Effector memory CD4-positive, alpha-beta T cell (primary cell): Measurements from ENCODE around the gene LIMK2.
"Not testable (repeated sequence)": the region's sequence is repeated elsewhere in the genome, so short reads cannot be mapped to it uniquely, and the experiment has no call there.

Experiments
- DNase-seq, 3 donors: peaks; one replicate each; pipeline ENCODE4 v3.0.0-alpha.2; 2020
- H3K27ac ChIP-seq: 2 replicates; pipeline ENCODE4 v1.7.0; 2013; ENCODE audit warnings: mild to moderate bottlenecking, low read length, moderate library complexity; ENCODE audit not compliant: insufficient read depth, poor library complexity, severe bottlenecking
- H3K27me3 ChIP-seq: replicated peaks from 2 replicates; pipeline ENCODE4 v1.7.0; 2013; ENCODE audit warnings: mild to moderate bottlenecking, low read length; ENCODE audit not compliant: insufficient read depth, control insufficient read depth, poor library complexity, severe bottlenecking
- H3K36me3 ChIP-seq: 2 replicates; pipeline ENCODE4 v1.7.0; 2013; ENCODE audit warnings: mild to moderate bottlenecking, low read length, moderate library complexity; ENCODE audit not compliant: control insufficient read depth, insufficient read depth
- H3K4me1 ChIP-seq: 2 replicates; pipeline ENCODE4 v1.7.0; 2013; ENCODE audit warnings: low read length, mild to moderate bottlenecking; ENCODE audit not compliant: control insufficient read depth, insufficient read depth, poor library complexity, severe bottlenecking
- H3K4me3 ChIP-seq: 2 replicates; pipeline ENCODE4 v1.7.0; 2013; ENCODE audit warnings: low read length, low read depth, mild to moderate bottlenecking; ENCODE audit not compliant: insufficient read depth, poor library complexity, severe bottlenecking
- H3K9me3 ChIP-seq: 2 replicates; pipeline ENCODE4 v1.7.0; 2013; ENCODE audit warnings: mild to moderate bottlenecking, low read length, moderate library complexity; ENCODE audit not compliant: control insufficient read depth
- total RNA-seq, 3 donors: gene quantifications; one replicate each; lab custom pipeline; 2026; lab: John Stamatoyannopoulos, UW

LIMK2 gene
- 29.9 to 39.3 (median 35.2) reads per million in 3 donors for total RNA-seq

GRCh38 chr22:31211862-31212730, at the start of gene LIMK2:
Gene LIMK2, plus strand, starts transcription at chr22:31212298. Its CDS starts 111 bp downstream, at chr22:31212409.
- no peaks in the 10 kb centered on the region for H3K9me3 ChIP-seq
- H3K27ac ChIP-seq, result peak within 1 kb of the TSS; percentile 78
- H3K4me3 ChIP-seq, result peak within 1 kb of the TSS; percentile 94
- H3K4me1 ChIP-seq, result peaks cover 32% of the 10 kb centered on the region
- H3K36me3 ChIP-seq, result no peaks in the 10 kb centered on the region
- no peaks in the 10 kb centered on the region for H3K27me3 ChIP-seq
- DNase-seq, result peak; percentile 93 to 94 (median 94)

- H3K4me1 ChIP-seq, result no peaks in the 10 kb centered on the region
- no peak overlapping the region for H3K27ac ChIP-seq
- H3K36me3 ChIP-seq, result no peaks in the 10 kb centered on the region
- H3K9me3 ChIP-seq, result no peaks in the 10 kb centered on the region
- no peak for DNase-seq
- H3K4me3 ChIP-seq, result no peak overlapping the region
- H3K27me3 ChIP-seq, result no peaks in the 10 kb centered on the region
Measured at GRCh38 chr22:31170971-31171370, 41.1 kb upstream of the LIMK2 start.

- not testable (repeated sequence) for H3K36me3 ChIP-seq, H3K27ac ChIP-seq, H3K4me3 ChIP-seq, DNase-seq, H3K27me3 ChIP-seq, H3K9me3 ChIP-seq, H3K4me1 ChIP-seq
Measured at GRCh38 chr22:31171734-31172133, 40.4 kb upstream of the LIMK2 start.

- Histone ChIP-seq H3K27me3 (no peaks in the 10 kb centered on the region), H3K4me3 (no peak overlapping the region), H3K36me3 (no peaks in the 10 kb centered on the region), H3K4me1 (no peaks in the 10 kb centered on the region), H3K27ac (no peak overlapping the region), H3K9me3 (no peaks in the 10 kb centered on the region)
- no peak for DNase-seq
Measured at GRCh38 chr22:31173386-31174145, 38.5 kb upstream of the LIMK2 start.

- Histone ChIP-seq H3K27me3 (no peaks in the 10 kb centered on the region), H3K9me3 (no peaks in the 10 kb centered on the region), H3K4me1 (no peaks in the 10 kb centered on the region), H3K27ac (no peak overlapping the region), H3K4me3 (no peak overlapping the region), H3K36me3 (no peaks in the 10 kb centered on the region)
- no peak for DNase-seq
Measured at GRCh38 chr22:31176923-31177322, 35.2 kb upstream of the LIMK2 start.

GRCh38 chr22:31177420-31178162, 34.5 kb upstream of the LIMK2 start:
- Histone ChIP-seq H3K27ac (no peak overlapping the region), H3K4me3 (no peak overlapping the region), H3K27me3 (no peaks in the 10 kb centered on the region), H3K36me3 (no peaks in the 10 kb centered on the region), H3K4me1 (no peaks in the 10 kb centered on the region), H3K9me3 (no peaks in the 10 kb centered on the region)
- no peak for DNase-seq

GRCh38 chr22:31178859-31179258, 33.2 kb upstream of the LIMK2 start:
- Histone ChIP-seq H3K27ac (no peak overlapping the region), H3K4me3 (no peak overlapping the region), H3K27me3 (no peaks in the 10 kb centered on the region), H3K36me3 (no peaks in the 10 kb centered on the region), H3K9me3 (no peaks in the 10 kb centered on the region), H3K4me1 (no peaks in the 10 kb centered on the region)
- no peak for DNase-seq

- H3K9me3 ChIP-seq, result no peaks in the 10 kb centered on the region
- no peak overlapping the region for H3K4me3 ChIP-seq
- no peak overlapping the region for H3K27ac ChIP-seq
- no peaks in the 10 kb centered on the region for H3K27me3 ChIP-seq
- no peaks in the 10 kb centered on the region for H3K36me3 ChIP-seq
- no peaks in the 10 kb centered on the region for H3K4me1 ChIP-seq
- no peak for DNase-seq
Measured at GRCh38 chr22:31179345-31179744, 32.8 kb upstream of the LIMK2 start.

GRCh38 chr22:31184015-31184414, 28.1 kb upstream of the LIMK2 start:
- Histone ChIP-seq H3K27me3 (no peaks in the 10 kb centered on the region), H3K9me3 (no peaks in the 10 kb centered on the region), H3K4me1 (no peaks in the 10 kb centered on the region), H3K27ac (no peak overlapping the region), H3K4me3 (no peak overlapping the region), H3K36me3 (peaks cover 15% of the 10 kb centered on the region)
- DNase-seq, result no peak
